HepG2 (cell line): ENCODE measurements around the gene DCDC1. TPM values are rescaled to one million over a fixed set of nuclear protein-coding genes. Genes with fewer than 3 reads are reported as not detected.

Source experiments
- ATAC-seq: fragments of 200-7000 bp; cut with Tn5 transposase; 3 replicates; pipeline ENCODE4 v1.9.1; 2020; ENCODE audit warnings: mild to moderate bottlenecking, moderate library complexity
- BruUV-seq: library from RNA; stranded (reverse); fragments of 400-500 nt; replicated peaks from 2 replicates; lab custom pipeline; 2021; lab: Mats Ljungman, UMichigan
- CTCF ChIA-PET: fragments of 300-600 bp; formaldehyde crosslinking; extraction: SDS; loops from one replicate; lab custom pipeline; 2021; ENCODE audit warnings: low total read pairs, inconsistent platforms, low intra/inter-chr PET ratio; lab: Yijun Ruan, JAX
- POLR2A ChIA-PET: fragments of 350-600 bp; sonication (Branson Sonifier 250); formaldehyde crosslinking; loops from one replicate; lab custom pipeline; 2020; ENCODE audit warnings: antibody characterized with exemption, inconsistent platforms; lab: Yijun Ruan, JAX
- DNase-seq: peaks from one replicate; pipeline ENCODE4 v3.0.0-alpha.2; 2015; ENCODE audit warnings: low spot score
- FAIRE-seq: peaks from 3 replicates; lab custom pipeline; 2011; peaks lifted over from hg19 to GRCh38; lab: Jason Lieb, UNC
- H2AFZ ChIP-seq: one replicate; pipeline ENCODE4 v1.6.1; 2011; ENCODE audit warnings: low read length, inconsistent platforms
- H3K27ac ChIP-seq: fragments of 300-600 bp; 3 replicates; pipeline ENCODE4 v1.8.0; 2011; ENCODE audit warnings: mixed run types, mild to moderate bottlenecking, mixed read lengths, low read length, inconsistent platforms; ENCODE audit not compliant: insufficient read depth; ENCODE audit errors: extremely low read length
- H3K27me3 ChIP-seq, 2 experiments: fragments of 200-600 bp in 1 of 2; 2 replicates in 1 of 2; 3 replicates in 1 of 2; pipeline versions ENCODE4 v1.6.0 to v1.8.0; 2011; ENCODE audit warnings: low read length in 2 of 2, mild to moderate bottlenecking in 2 of 2, moderate library complexity in 2 of 2, inconsistent platforms in 1 of 2; ENCODE audit not compliant: insufficient read depth in 2 of 2, control insufficient read depth in 1 of 2
- H3K36me3 ChIP-seq, 2 experiments: fragments of 200-600 bp in 1 of 2; replicated peaks in 1 of 2; 2 replicates in 1 of 2; 3 replicates in 1 of 2; pipeline versions ENCODE4 v1.5.1 to v1.8.0; 2011; ENCODE audit warnings: low read length in 2 of 2, inconsistent platforms in 1 of 2; ENCODE audit not compliant: insufficient read depth in 2 of 2, control insufficient read depth in 1 of 2
- H3K4me1 ChIP-seq: 2 replicates; pipeline ENCODE4 v1.5.1; 2012; ENCODE audit warnings: low read length, inconsistent platforms; ENCODE audit not compliant: insufficient read depth
- H3K4me2 ChIP-seq: 2 replicates; pipeline ENCODE4 v1.6.0; 2011; ENCODE audit warnings: low read depth, low read length, inconsistent platforms
- H3K4me3 ChIP-seq, 3 experiments: fragments of 200-600 bp in 1 of 3; sonication (generic), shearing (Covaris generic) in 1 of 3; replicated peaks in 1 of 3; 2 replicates each; pipeline ENCODE4 v1.5.1; 2011 to 2016; ENCODE audit warnings: low read length in 3 of 3, inconsistent platforms in 2 of 3, low read depth in 2 of 3, mild to moderate bottlenecking in 2 of 3, control low read depth in 1 of 3, mixed read lengths in 1 of 3; ENCODE audit not compliant: insufficient read depth in 1 of 3
- H3K79me2 ChIP-seq: one replicate; pipeline ENCODE4 v1.6.1; 2011; ENCODE audit warnings: low read length, inconsistent platforms; ENCODE audit not compliant: insufficient read depth
- H3K9ac ChIP-seq: 2 replicates; pipeline ENCODE4 v1.6.0; 2011; ENCODE audit warnings: mild to moderate bottlenecking, low read depth, low read length, inconsistent platforms; ENCODE audit not compliant: insufficient read depth
- H3K9me3 ChIP-seq: 2 replicates; pipeline ENCODE4 v1.5.1; 2012; ENCODE audit warnings: mild to moderate bottlenecking, low read length
- H4K20me1 ChIP-seq: 2 replicates; pipeline ENCODE4 v1.6.0; 2011; ENCODE audit warnings: inconsistent platforms, mild to moderate bottlenecking, low read length, moderate library complexity; ENCODE audit not compliant: insufficient read depth
- AHR ChIP-seq: IDR thresholded peaks from 2 replicates; pipeline ENCODE4 v1.6.1; 2018; ENCODE audit warnings: missing genetic modification reagents, missing compliant biosample characterization
- CREM ChIP-seq, 2 experiments: sonication (generic) in 1 of 2; formaldehyde crosslinking in 1 of 2; IDR thresholded peaks; 2 replicates each; pipeline versions ENCODE4 v1.4.0 to v1.6.1; 2016 to 2020; ENCODE audit warnings: antibody characterized with exemption in 1 of 2, mild to moderate bottlenecking in 1 of 2, missing genetic modification reagents in 1 of 2
- LCORL ChIP-seq, 2 experiments: fragments of 450-650 bp in 1 of 2; sonication (generic) in 1 of 2; formaldehyde crosslinking in 1 of 2; IDR thresholded peaks; 2 replicates each; pipeline versions ENCODE4 v1.5.0 to v1.6.1; 2017 to 2020; ENCODE audit warnings: antibody characterized with exemption in 1 of 2, missing genetic modification reagents in 1 of 2
- NR2F1 ChIP-seq, 2 experiments: fragments of 450-650 bp in 1 of 2; formaldehyde crosslinking in 1 of 2; IDR thresholded peaks; 2 replicates each; pipeline versions ENCODE4 v1.5.0 to v1.6.1; 2016 to 2020; ENCODE audit warnings: mild to moderate bottlenecking in 1 of 2, missing compliant biosample characterization in 1 of 2, missing genetic modification reagents in 1 of 2, moderate library complexity in 1 of 2
- PAF1 ChIP-seq: IDR thresholded peaks from 2 replicates; pipeline ENCODE4 v1.6.1; 2016; ENCODE audit warnings: missing genetic modification reagents, missing compliant biosample characterization
- REL ChIP-seq: sonication (generic); formaldehyde crosslinking; conservative IDR thresholded peaks from 2 replicates; pipeline ENCODE4 v1.8.0; 2022; ENCODE audit warnings: mild to moderate bottlenecking, missing genetic modification reagents, moderate library complexity
- REPIN1 ChIP-seq: sonication (generic); formaldehyde crosslinking; IDR thresholded peaks from 2 replicates; pipeline ENCODE4 v1.8.0; 2022; ENCODE audit warnings: missing genetic modification reagents, low read depth, mild to moderate bottlenecking, borderline replicate concordance
- SOX13 ChIP-seq, 3 experiments: fragments of 450-650 bp in 1 of 3; sonication (generic) in 1 of 3; formaldehyde crosslinking in 1 of 3; IDR thresholded peaks in 2 of 3; conservative IDR thresholded peaks in 1 of 3; 2 replicates each; pipeline versions ENCODE4 v1.5.0 to v1.6.1; 2016 to 2020; ENCODE audit warnings: antibody characterized with exemption in 1 of 3, mild to moderate bottlenecking in 1 of 3, missing compliant biosample characterization in 1 of 3, missing genetic modification reagents in 1 of 3, moderate library complexity in 1 of 3
- TARDBP ChIP-seq: sonication (generic); formaldehyde crosslinking; IDR thresholded peaks from 2 replicates; pipeline ENCODE4 v1.8.0; 2022; ENCODE audit warnings: mild to moderate bottlenecking, missing genetic modification reagents
- XRCC5 ChIP-seq: fragments of 200-400 bp; formaldehyde crosslinking; optimal IDR thresholded peaks from 2 replicates; pipeline ENCODE3; 2017; ENCODE audit warnings: mild to moderate bottlenecking, low read length
- ZBTB3 ChIP-seq: sonication (generic); formaldehyde crosslinking; IDR thresholded peaks from 2 replicates; pipeline ENCODE4 v1.4.0; 2020; ENCODE audit warnings: low read depth, mild to moderate bottlenecking, moderate library complexity, missing genetic modification reagents, borderline replicate concordance
- ZBTB7A ChIP-seq: sonication (generic); formaldehyde crosslinking; IDR thresholded peaks from 2 replicates; pipeline ENCODE4 v1.8.0; 2022; ENCODE audit warnings: mild to moderate bottlenecking, missing genetic modification reagents
- ZNF207 ChIP-seq: fragments of 450-650 bp; IDR thresholded peaks from 2 replicates; pipeline ENCODE4 v1.6.1; 2016; ENCODE audit warnings: antibody characterized with exemption, borderline replicate concordance
- ZNF446 ChIP-seq: sonication (generic); formaldehyde crosslinking; IDR thresholded peaks from 2 replicates; pipeline ENCODE4 v1.5.0; 2020; ENCODE audit warnings: mild to moderate bottlenecking, missing genetic modification reagents
- ZNF598 ChIP-seq: sonication (generic); formaldehyde crosslinking; IDR thresholded peaks from 2 replicates; pipeline ENCODE4 v1.5.1; 2020; ENCODE audit warnings: mild to moderate bottlenecking, missing genetic modification reagents, borderline replicate concordance
- ZNF713 ChIP-seq: sonication (generic); formaldehyde crosslinking; IDR thresholded peaks from 2 replicates; pipeline ENCODE4 v1.4.0; 2020; ENCODE audit warnings: mild to moderate bottlenecking, missing genetic modification reagents
- ZNF749 ChIP-seq: sonication (generic); formaldehyde crosslinking; IDR thresholded peaks from 2 replicates; pipeline ENCODE4 v1.8.0; 2022; ENCODE audit warnings: mild to moderate bottlenecking, missing genetic modification reagents, moderate library complexity, borderline replicate concordance
- ZSCAN25 ChIP-seq: sonication (generic); formaldehyde crosslinking; IDR thresholded peaks from 2 replicates; pipeline ENCODE4 v1.8.0; 2022; ENCODE audit warnings: mild to moderate bottlenecking, missing genetic modification reagents
- WGBS: methylation state at CpG from one replicate; pipeline ENCODE4 v1.1.6; 2017; ENCODE audit warnings: low lambda C conversion rate; 5-methylcytosine and 5-hydroxymethylcytosine counted together
- in situ Hi-C: cut with HindIII; loops from 2 replicates; pipeline ENCODE4 v1.10.0; 2017; ENCODE audit warnings: low pct_unique_long_range_greater_than_20kb; ENCODE audit not compliant: extremely low pct_ligation_motif_present
- intact Hi-C: fragments of 100-400 bp; cut with micrococcal nuclease; formaldehyde crosslinking; loops from one replicate; pipeline ENCODE4 v1.10.0; 2022; ENCODE audit not compliant: unreplicated experiment
- polyA plus RNA-seq, 8 experiments: library from polyadenylated mRNA; depleted of rRNA in 3 of 8; stranded (reverse) in 7 of 8; unstranded in 1 of 8; fragments of >200 nt; fragmentation: Illumina TruSeq in 4 of 8; extraction: Trizol in 4 of 8; gene quantifications; 2 replicates each; pipeline versions ENCODE4 v1.2.1 to v1.2.3, GENCODE V29; 2011 to 2016; ENCODE audit warnings: low read depth in 4 of 8, missing spikeins in 1 of 8, mixed read lengths in 1 of 8; ENCODE audit not compliant: insufficient read depth in 1 of 8
- total RNA-seq, 5 experiments: library from RNA; depleted of rRNA; stranded (reverse); fragments of >200 nt; fragmentation: Illumina TruSeq; extraction: Trizol; gene quantifications; 2 replicates each; pipeline ENCODE4 v1.2.3, GENCODE V29; 2016; ENCODE audit warnings: low read depth in 1 of 5
- TF ChIP-seq, protein P1 (sequence below): sonication (generic); formaldehyde crosslinking; IDR thresholded peaks from 2 replicates; pipeline ENCODE4 v1.8.0; 2022; ENCODE audit warnings: mild to moderate bottlenecking, missing genetic modification reagents; ENCODE audit not compliant: insufficient replicate concordance

Gene DCDC1
- total and polyA plus RNA-seq, 2 of the 13 experiments (the other 11 are each of a cell fraction or from before 2014, with no cell fraction given) = 0.12 to 0.27 TPM

- in situ Hi-C loops = no loop called here
- intact Hi-C loops = no loop called here
These were observed 101.8 kb downstream of the DCDC1 start for GRCh38 chr11:31267720-31268119.

DNA sequence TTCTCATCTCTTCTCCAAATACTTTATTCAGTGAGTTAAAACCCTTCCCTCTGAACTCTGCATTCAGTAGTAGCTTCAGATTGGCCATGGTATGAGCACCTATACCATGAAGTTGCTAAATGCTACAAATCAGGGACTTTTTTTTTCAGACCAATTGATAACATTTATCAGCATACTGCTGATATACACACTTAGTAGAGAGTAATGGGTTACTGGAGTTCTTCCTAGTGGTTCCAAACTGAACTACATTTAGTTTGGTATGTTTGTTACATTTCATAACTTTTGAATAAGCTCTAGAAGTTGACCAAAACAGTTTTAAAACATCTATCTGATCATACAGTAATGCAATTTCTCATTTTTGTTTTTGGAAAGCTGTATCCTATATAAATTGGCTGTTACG, 104.7 kb downstream of the DCDC1 start:
- Histone ChIP-seq H3K27ac (no peak overlapping the region), H3K9ac (no peak overlapping the region), H3K4me2 (no peak overlapping the region), H3K4me3 (no peak overlapping the region), H4K20me1 (no peaks in the 10 kb centered on the region), H3K4me1 (no peaks in the 10 kb centered on the region), H3K79me2 (no peaks in the 10 kb centered on the region), H3K9me3 (no peaks in the 10 kb centered on the region), H3K36me3 (no peaks in the 10 kb centered on the region), H3K27me3 (no peaks in the 10 kb centered on the region; a peak in 1 of 5 replicates), H2AFZ (no peak overlapping the region)
- intact Hi-C loops (no loop called here), in situ Hi-C loops (no loop called here)
- ATAC-seq = no peak
- DNase-seq = no peak
- 42% methylated on average over 1 of the region's 1 CpG for WGBS
- POLR2A ChIA-PET = no interaction called here
- BruUV-seq = no TSS peak
- FAIRE-seq = no peak
- CTCF ChIA-PET = no interaction called here
- no peak for TF ChIP-seq ZBTB3 (CRISPR knock-in tag)
- no peak for TF ChIP-seq ZNF207
- no peak for TF ChIP-seq ZBTB7A (CRISPR knock-in tag)
- TF ChIP-seq REPIN1 = no peak
- no peak for TF ChIP-seq ZNF446 (CRISPR knock-in tag)
- no peak for TF ChIP-seq ZNF598 (CRISPR knock-in tag)
- no peak for TF ChIP-seq SOX13 (IDR thresholded peaks at IDR 0.05)
- TF ChIP-seq SOX13 (CRISPR knock-in tag; conservative IDR thresholded peaks at IDR 0.05 in 1 of 2, IDR thresholded peaks at IDR 0.05 in 1 of 2) = no peak
- no peak for TF ChIP-seq AHR
- no peak for TF ChIP-seq XRCC5
- no peak for TF ChIP-seq ZNF713
- TF ChIP-seq TARDBP (CRISPR knock-in tag) = no peak
- TF ChIP-seq REL (CRISPR knock-in tag) = no peak
- no peak for TF ChIP-seq LCORL (IDR thresholded peaks at IDR 0.05)
- TF ChIP-seq LCORL (CRISPR knock-in tag; IDR thresholded peaks at IDR 0.05) = no peak
- no peak for TF ChIP-seq CREM (IDR thresholded peaks at IDR 0.05)
- no peak for TF ChIP-seq CREM (CRISPR knock-in tag; IDR thresholded peaks at IDR 0.05)
- no peak for TF ChIP-seq NR2F1 (CRISPR knock-in tag; IDR thresholded peaks at IDR 0.05)
- no peak for TF ChIP-seq PAF1 (CRISPR knock-in tag)

More at GRCh38 chr11:31267720-31268119, 101.8 kb downstream of the DCDC1 start:
- Histone ChIP-seq H3K9ac (no peak overlapping the region), H3K4me2 (no peak overlapping the region), H3K4me1 (no peaks in the 10 kb centered on the region), H3K79me2 (no peaks in the 10 kb centered on the region), H3K36me3 (no peaks in the 10 kb centered on the region), H3K9me3 (peaks cover 8% of the 10 kb centered on the region), H3K4me3 (no peak overlapping the region), H3K27ac (no peak overlapping the region), H2AFZ (no peak overlapping the region), H3K27me3 (no peaks in the 10 kb centered on the region), H4K20me1 (no peaks in the 10 kb centered on the region)
- ATAC-seq (no peak), FAIRE-seq (no peak), DNase-seq (no peak)
- ChIA-PET CTCF (no interaction called here), POLR2A (no interaction called here)
- no peak for TF ChIP-seq ZNF749 (CRISPR knock-in tag)
- TF ChIP-seq ZSCAN25 (CRISPR knock-in tag) = no peak
- TF ChIP-seq, protein P1, sequence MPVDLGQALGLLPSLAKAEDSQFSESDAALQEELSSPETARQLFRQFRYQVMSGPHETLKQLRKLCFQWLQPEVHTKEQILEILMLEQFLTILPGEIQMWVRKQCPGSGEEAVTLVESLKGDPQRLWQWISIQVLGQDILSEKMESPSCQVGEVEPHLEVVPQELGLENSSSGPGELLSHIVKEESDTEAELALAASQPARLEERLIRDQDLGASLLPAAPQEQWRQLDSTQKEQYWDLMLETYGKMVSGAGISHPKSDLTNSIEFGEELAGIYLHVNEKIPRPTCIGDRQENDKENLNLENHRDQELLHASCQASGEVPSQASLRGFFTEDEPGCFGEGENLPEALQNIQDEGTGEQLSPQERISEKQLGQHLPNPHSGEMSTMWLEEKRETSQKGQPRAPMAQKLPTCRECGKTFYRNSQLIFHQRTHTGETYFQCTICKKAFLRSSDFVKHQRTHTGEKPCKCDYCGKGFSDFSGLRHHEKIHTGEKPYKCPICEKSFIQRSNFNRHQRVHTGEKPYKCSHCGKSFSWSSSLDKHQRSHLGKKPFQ (CRISPR knock-in tag) = no peak
- BruUV-seq = no TSS peak
